Right lobe of liver (tissue), 6 donors: ENCODE data around the gene HDAC11. TPM values are rescaled to one million over a fixed set of nuclear protein-coding genes. Genes with fewer than 3 reads are reported as not detected.

Source experiments
- ATAC-seq, 4 donors: fragments of 200-7000 bp; cut with Tn5 transposase; one replicate each; pipeline ENCODE4 v1.9.1; 2020; ENCODE audit warnings: mild to moderate bottlenecking in 4 of 4, moderate library complexity in 4 of 4
- DNase-seq, 3 donors: peaks; one replicate each; pipeline ENCODE4 v3.0.0-alpha.2; 2020
- H3K27ac ChIP-seq, 3 donors: fragments of 200-600 bp; one replicate each; pipeline ENCODE4 v1.8.0; 2022
- H3K27me3 ChIP-seq, 2 donors: fragments of 200-600 bp; one replicate each; pipeline ENCODE4 v1.8.0; 2022
- H3K36me3 ChIP-seq, 4 donors: fragments of 200-600 bp; sonication (generic) in 1 of 4; one replicate each; pipeline versions ENCODE4 v1.5.1 to v1.8.0; 2017 to 2022; ENCODE audit warnings: control low read depth in 1 of 4
- H3K4me1 ChIP-seq, 4 donors: fragments of 200-600 bp; sonication (generic) in 1 of 4; one replicate each; pipeline versions ENCODE4 v1.5.1 to v1.8.0; 2017 to 2022; ENCODE audit warnings: control low read depth in 1 of 4
- H3K4me3 ChIP-seq, 3 donors: fragments of 200-600 bp; one replicate each; pipeline ENCODE4 v1.8.0; 2022
- H3K9me3 ChIP-seq, 4 donors: fragments of 200-600 bp; sonication (generic) in 1 of 4; one replicate each; pipeline versions ENCODE4 v1.5.1 to v1.8.0; 2017 to 2022; ENCODE audit warnings: control low read depth in 1 of 4
- POLR2A ChIP-seq: fragments of 450-650 bp; IDR thresholded peaks from one replicate; pipeline ENCODE4 v1.6.1; 2017; ENCODE audit warnings: antibody characterized with exemption, mild to moderate bottlenecking
- WGBS: methylation state at CpG from one replicate; pipeline ENCODE4 v1.1.6; 2018; ENCODE audit warnings: low coverage, low lambda C conversion rate; ENCODE audit not compliant: insufficient coverage; ENCODE audit errors: missing lambda C conversion rate; 5-methylcytosine and 5-hydroxymethylcytosine counted together
- intact Hi-C, 2 donors: fragments of 100-400 bp; cut with DNase I; formaldehyde crosslinking; loops; one replicate each; pipeline versions ENCODE4 v1.11.2 to v1.14.1; 2022
- total RNA-seq, 6 experiments: library from RNA; depleted of rRNA in 2 of 6; stranded (reverse); fragments of >200 nt in 2 of 6; fragmentation: NEBNext Ultra II Directional in 3 of 6; extraction: Animal tissue kit (Norgen Biotek cat#: 25700) in 3 of 6; gene quantifications; one replicate each; pipeline versions ENCODE4 v1.1.0 to v1.2.4, GENCODE V29; 2016 to 2023
- TF ChIP-seq, protein P1 (sequence below), 4 donors: fragments of 200-600 bp in 3 of 4; fragments of 450-650 bp in 1 of 4; IDR thresholded peaks; one replicate each; pipeline versions ENCODE4 v1.5.1 to v1.8.0; 2016 to 2022; ENCODE audit warnings: antibody characterized with exemption in 4 of 4, mild to moderate bottlenecking in 2 of 4
- donor health status: DM: no; HTN: yes; CAD: no.
- donor health status: DM: no; HTN: no; CAD: no.
- donor health status: DM: no; HTN: no; CAD: no.
- donor health status: DM: no; HTN: yes; CAD: no.
- donor health status: DM: no; HTN: yes; CAD: no.

HDAC11 gene
- total RNA-seq, 6 experiments from 2014 or later, result 2.2 to 10.8 (median 5.0) TPM

DNA sequence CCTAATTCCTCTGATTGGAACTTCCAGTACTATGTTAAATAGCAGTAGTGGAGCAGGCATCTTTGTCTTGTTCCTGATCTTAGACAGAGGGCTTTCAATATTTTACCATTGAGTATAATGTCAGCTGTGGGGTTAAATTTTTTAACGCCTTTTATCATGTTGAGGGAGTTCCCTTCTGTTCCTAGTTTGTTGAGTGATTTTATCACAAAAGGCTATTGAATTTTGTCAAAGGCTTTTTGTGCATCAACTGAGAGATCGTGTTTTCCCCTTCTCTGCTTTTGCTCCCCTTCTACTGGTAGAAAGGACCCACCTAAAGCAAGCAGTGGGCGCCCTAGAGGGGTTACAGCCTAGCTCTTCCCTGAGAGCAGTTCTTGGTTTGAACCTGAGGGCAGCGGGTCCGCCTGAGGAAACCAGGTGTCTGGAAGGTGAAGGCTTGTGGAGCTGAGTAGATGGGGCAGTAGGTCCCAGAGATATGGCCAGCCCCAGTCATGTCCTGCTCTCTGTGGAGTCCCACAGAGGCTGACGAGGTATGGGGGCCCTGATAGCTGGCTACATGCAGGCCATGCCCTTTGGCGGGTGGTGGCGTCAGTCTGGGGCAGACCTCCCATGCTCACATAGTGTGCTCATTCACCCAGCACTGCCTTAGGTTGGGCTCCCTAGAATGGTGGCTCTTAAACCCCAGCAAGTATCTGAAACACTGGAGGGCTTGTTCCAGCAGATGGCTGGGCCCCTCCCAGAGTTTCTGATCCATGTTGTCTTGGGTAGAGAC is 11.3 kb downstream of the HDAC11 start:
- ATAC-seq (no peak), DNase-seq (no peak)
- no peak overlapping the region for H3K27ac ChIP-seq
- no peak for TF ChIP-seq POLR2A
- TF ChIP-seq, protein P1, sequence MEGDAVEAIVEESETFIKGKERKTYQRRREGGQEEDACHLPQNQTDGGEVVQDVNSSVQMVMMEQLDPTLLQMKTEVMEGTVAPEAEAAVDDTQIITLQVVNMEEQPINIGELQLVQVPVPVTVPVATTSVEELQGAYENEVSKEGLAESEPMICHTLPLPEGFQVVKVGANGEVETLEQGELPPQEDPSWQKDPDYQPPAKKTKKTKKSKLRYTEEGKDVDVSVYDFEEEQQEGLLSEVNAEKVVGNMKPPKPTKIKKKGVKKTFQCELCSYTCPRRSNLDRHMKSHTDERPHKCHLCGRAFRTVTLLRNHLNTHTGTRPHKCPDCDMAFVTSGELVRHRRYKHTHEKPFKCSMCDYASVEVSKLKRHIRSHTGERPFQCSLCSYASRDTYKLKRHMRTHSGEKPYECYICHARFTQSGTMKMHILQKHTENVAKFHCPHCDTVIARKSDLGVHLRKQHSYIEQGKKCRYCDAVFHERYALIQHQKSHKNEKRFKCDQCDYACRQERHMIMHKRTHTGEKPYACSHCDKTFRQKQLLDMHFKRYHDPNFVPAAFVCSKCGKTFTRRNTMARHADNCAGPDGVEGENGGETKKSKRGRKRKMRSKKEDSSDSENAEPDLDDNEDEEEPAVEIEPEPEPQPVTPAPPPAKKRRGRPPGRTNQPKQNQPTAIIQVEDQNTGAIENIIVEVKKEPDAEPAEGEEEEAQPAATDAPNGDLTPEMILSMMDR (IDR thresholded peaks at IDR 0.05), result no peak
- H3K36me3 ChIP-seq, result no peaks in the 10 kb centered on the region
- 94% methylated on average over 2 of the region's 8 CpGs for WGBS
- H3K9me3 ChIP-seq, result no peaks in the 10 kb centered on the region
- H3K4me1 ChIP-seq, result peaks cover 0 to under 1% (median 0%) of the 10 kb centered on the region in 4 donors
- intact Hi-C loops, result no loop called here
- no peaks in the 10 kb centered on the region for H3K27me3 ChIP-seq
- H3K4me3 ChIP-seq, result no peak overlapping the region

DNA sequence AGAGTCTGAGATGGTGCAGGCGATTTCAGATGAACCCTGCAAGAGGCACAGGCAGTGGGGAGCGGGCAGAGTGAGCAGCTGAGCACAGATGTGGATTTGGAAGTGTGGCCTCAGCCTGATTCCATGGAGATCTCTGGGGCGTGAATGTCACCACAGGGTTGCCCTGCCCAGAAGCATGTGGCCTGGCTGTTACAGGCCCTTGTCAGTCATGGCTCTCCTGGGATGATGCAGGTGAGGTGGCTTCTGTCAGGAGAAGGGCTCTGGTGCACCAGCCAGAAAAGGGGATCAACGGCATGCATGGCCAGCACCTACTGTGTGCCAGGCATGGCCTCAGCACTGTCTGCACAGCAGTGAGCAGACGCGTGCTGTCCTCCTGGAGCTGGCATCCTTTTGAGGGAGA is 11.9 kb downstream of the HDAC11 start:
- DNase-seq, result peak in 1 of 3 donors; percentile 8

DNA sequence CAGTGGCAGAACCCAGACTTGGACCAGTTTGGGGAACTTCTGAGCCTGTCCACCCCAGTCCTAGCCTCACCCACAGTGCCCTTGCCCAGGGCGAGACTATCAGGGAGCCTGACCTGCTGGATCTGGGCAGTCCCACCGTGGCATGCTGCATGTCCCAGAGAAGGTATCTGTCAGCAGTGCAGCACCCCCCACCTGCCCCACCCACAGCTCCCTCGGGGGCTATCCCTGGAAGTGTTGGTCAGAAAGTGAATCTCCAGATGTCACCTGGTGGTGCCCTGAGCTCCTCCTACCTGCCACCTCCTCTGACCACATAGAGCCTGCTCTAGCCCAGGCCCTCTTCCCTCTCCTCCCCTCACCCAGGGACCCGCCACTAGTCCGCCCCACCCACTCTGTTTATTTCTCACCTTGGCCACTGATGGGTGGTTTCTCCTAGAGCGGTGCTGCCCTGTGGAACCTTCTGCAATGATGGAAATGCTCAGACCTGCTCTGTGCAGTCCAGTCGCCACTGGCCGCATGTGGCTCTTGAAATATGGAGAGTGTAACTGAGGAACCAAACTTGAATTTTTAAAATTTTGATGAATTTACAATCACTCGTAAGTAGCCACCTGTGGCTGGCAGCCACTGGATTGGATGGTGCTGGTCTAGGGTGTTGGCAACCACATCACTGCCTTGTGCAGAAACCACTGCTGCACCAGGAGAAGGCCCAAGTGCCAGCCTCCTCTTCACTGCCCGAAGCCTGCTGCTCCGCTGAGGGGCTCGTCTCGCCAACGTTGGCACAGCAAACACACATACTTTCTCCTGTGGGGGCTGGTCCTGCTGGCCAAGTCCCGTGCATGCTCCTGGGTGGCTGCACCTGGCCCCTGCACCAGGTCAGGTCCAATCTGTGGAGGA is 13.1 kb downstream of the HDAC11 start:
- Histone ChIP-seq H3K27me3 (no peaks in the 10 kb centered on the region), H3K36me3 (no peaks in the 10 kb centered on the region), H3K9me3 (no peaks in the 10 kb centered on the region), H3K4me3 (no peak overlapping the region), H3K27ac (no peak overlapping the region), H3K4me1 (peaks cover 0 to 4% (median 0%) of the 10 kb centered on the region in 4 donors)
- ATAC-seq (no peak), DNase-seq (peak in 2 of 3 donors; percentile 9 to 39)
- intact Hi-C loops, result no loop called here
- TF ChIP-seq POLR2A, result no peak
- TF ChIP-seq, protein P1 (IDR thresholded peaks at IDR 0.05), result no peak
- WGBS, result 87% methylated on average over 11 of the region's 15 CpGs

More for the DNA sequence above, 11.9 kb downstream of the HDAC11 start:
- Histone ChIP-seq H3K27ac (no peak overlapping the region), H3K4me3 (no peak overlapping the region), H3K36me3 (no peaks in the 10 kb centered on the region), H3K4me1 (peaks cover 0 to 4% (median 0%) of the 10 kb centered on the region in 4 donors), H3K27me3 (no peaks in the 10 kb centered on the region), H3K9me3 (no peaks in the 10 kb centered on the region)
- TF ChIP-seq, protein P1 (IDR thresholded peaks at IDR 0.05), result no peak
- TF ChIP-seq POLR2A, result no peak
- intact Hi-C loops, result no loop called here
- no peak for ATAC-seq
- WGBS, result no CpG with 5 or more reads among the region's 6 CpGs

DNA sequence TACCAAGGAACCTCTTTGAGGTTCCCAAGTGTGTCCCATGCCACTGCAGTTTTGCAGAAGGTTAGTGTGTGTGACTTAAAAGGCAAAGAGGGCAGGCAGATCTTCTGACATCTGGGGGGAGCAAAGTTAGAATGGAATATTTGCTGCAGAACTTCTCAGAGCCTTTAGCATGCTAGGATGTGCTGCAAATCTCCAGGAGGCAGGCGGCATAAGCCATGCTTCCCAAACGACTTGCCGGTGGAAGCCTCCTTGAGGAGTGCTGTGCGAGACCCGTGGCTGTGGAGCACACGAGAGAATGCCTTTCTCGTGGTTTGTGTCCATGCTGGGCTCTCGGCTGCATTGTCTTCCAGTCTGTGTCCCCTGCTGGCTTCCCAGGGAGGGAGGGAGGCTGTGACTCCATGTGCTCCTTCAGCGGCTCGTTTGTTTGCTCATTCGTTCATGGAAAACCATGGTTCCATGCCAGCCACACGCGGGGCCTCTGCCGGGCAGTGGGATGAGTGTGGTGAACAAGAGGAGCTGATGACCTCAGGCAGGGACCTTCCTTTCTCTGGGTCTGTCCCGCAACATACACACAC is 13.8 kb downstream of the HDAC11 start:
- no peaks in the 10 kb centered on the region for H3K27me3 ChIP-seq
- H3K4me3 ChIP-seq, result no peak overlapping the region
- 60% methylated on average over 1 of the region's 15 CpGs for whole genome bisulfite sequencing
- ATAC-seq (no peak), DNase-seq (no peak)
- intact Hi-C loops, result no loop called here
- peaks cover 0 to 4% (median 0%) of the 10 kb centered on the region in 4 donors for H3K4me1 ChIP-seq
- no peaks in the 10 kb centered on the region for H3K9me3 ChIP-seq
- H3K36me3 ChIP-seq, result no peaks in the 10 kb centered on the region
- no peak for TF ChIP-seq POLR2A
- TF ChIP-seq, protein P1 (IDR thresholded peaks at IDR 0.05), result no peak
- H3K27ac ChIP-seq, result no peak overlapping the region
